Trophoblast cell (in vitro differentiated cells and primary cell): ENCODE measurements around the gene RSKR.

ENCODE experiments used
- DNase-seq, 2 donors: peaks; one replicate each; pipeline ENCODE4 v3.0.0-alpha.2; 2016
- H2AFZ ChIP-seq: 2 replicates; pipeline ENCODE4 v1.6.1; 2013; ENCODE audit warnings: low read length, moderate library complexity, mild to moderate bottlenecking; ENCODE audit not compliant: insufficient read depth, poor library complexity
- H2AK5ac ChIP-seq: 2 replicates; pipeline ENCODE4 v1.6.1; 2013; ENCODE audit warnings: mild to moderate bottlenecking, low read length
- H2BK120ac ChIP-seq: 2 replicates; pipeline ENCODE4 v1.6.1; 2013; ENCODE audit warnings: low read length, mild to moderate bottlenecking, moderate library complexity; ENCODE audit not compliant: insufficient read depth, poor library complexity
- H2BK12ac ChIP-seq: 2 replicates; pipeline ENCODE4 v1.6.1; 2013; ENCODE audit warnings: mild to moderate bottlenecking, low read length, moderate library complexity
- H2BK5ac ChIP-seq: 2 replicates; pipeline ENCODE4 v1.6.1; 2013; ENCODE audit warnings: low read length, low read depth, moderate library complexity, mild to moderate bottlenecking; ENCODE audit not compliant: poor library complexity
- H3K14ac ChIP-seq: 2 replicates; pipeline ENCODE4 v1.6.1; 2013; ENCODE audit warnings: mild to moderate bottlenecking, low read length
- H3K18ac ChIP-seq: 2 replicates; pipeline ENCODE4 v1.6.1; 2013; ENCODE audit warnings: mild to moderate bottlenecking, low read length
- H3K23ac ChIP-seq: 2 replicates; pipeline ENCODE4 v1.6.1; 2013; ENCODE audit warnings: low read length
- H3K27ac ChIP-seq: 2 replicates; pipeline ENCODE4 v1.5.1; 2013; ENCODE audit warnings: low read depth, mild to moderate bottlenecking, inconsistent platforms, low read length, moderate library complexity
- H3K27me3 ChIP-seq: 2 replicates; pipeline ENCODE4 v1.6.1; 2013; ENCODE audit warnings: inconsistent platforms, mild to moderate bottlenecking, low read length, moderate library complexity; ENCODE audit not compliant: insufficient read depth
- H3K36me3 ChIP-seq, 2 experiments: 1 replicate in 1 of 2; 2 replicates in 1 of 2; pipeline ENCODE4 v1.6.1; 2013; ENCODE audit warnings: low read length in 2 of 2, mild to moderate bottlenecking in 2 of 2, moderate library complexity in 1 of 2; ENCODE audit not compliant: insufficient read depth in 2 of 2, control insufficient read depth in 1 of 2
- H3K4ac ChIP-seq: 2 replicates; pipeline ENCODE4 v1.6.1; 2013; ENCODE audit warnings: low read depth, mild to moderate bottlenecking, low read length, moderate library complexity
- H3K4me1 ChIP-seq, 2 experiments: 1 replicate in 1 of 2; 2 replicates in 1 of 2; pipeline ENCODE4 v1.6.1; 2013; ENCODE audit warnings: low read length in 2 of 2, mild to moderate bottlenecking in 2 of 2, moderate library complexity in 1 of 2; ENCODE audit not compliant: insufficient read depth in 2 of 2, control insufficient read depth in 1 of 2
- H3K4me2 ChIP-seq: 2 replicates; pipeline ENCODE4 v1.6.1; 2013; ENCODE audit warnings: inconsistent platforms, mild to moderate bottlenecking, low read length, moderate library complexity
- H3K4me3 ChIP-seq: 2 replicates; pipeline ENCODE4 v1.5.1; 2013; ENCODE audit warnings: mild to moderate bottlenecking, low read depth, low read length, inconsistent platforms
- H3K79me1 ChIP-seq: one replicate; pipeline ENCODE4 v1.6.1; 2013; ENCODE audit warnings: low read length
- H3K79me2 ChIP-seq: 2 replicates; pipeline ENCODE4 v1.6.1; 2013; ENCODE audit warnings: low read length, mild to moderate bottlenecking; ENCODE audit not compliant: control insufficient read depth, insufficient read depth, poor library complexity
- H3K9ac ChIP-seq: 2 replicates; pipeline ENCODE4 v1.6.1; 2013; ENCODE audit warnings: mild to moderate bottlenecking, low read length
- H3K9me3 ChIP-seq: 2 replicates; pipeline ENCODE4 v1.6.1; 2013; ENCODE audit warnings: low read depth, mild to moderate bottlenecking, control low read depth, inconsistent platforms, low read length; ENCODE audit not compliant: insufficient read depth
- H4K12ac ChIP-seq: 2 replicates; pipeline ENCODE4 v1.6.1; 2013; ENCODE audit warnings: low read depth, mild to moderate bottlenecking, low read length, moderate library complexity
- H4K8ac ChIP-seq: 2 replicates; pipeline ENCODE4 v1.6.1; 2013; ENCODE audit warnings: low read depth, mild to moderate bottlenecking, low read length, moderate library complexity
- H4K91ac ChIP-seq: one replicate; pipeline ENCODE4 v1.6.1; 2013; ENCODE audit warnings: low read depth, mild to moderate bottlenecking, low read length, moderate library complexity
- WGBS: extraction: QIAGEN DNeasy Blood & Tissue Kit; methylation state at CpG from one replicate; pipeline ENCODE4 v1.1.7; 2013; ENCODE audit warnings: missing lambda C conversion rate; ENCODE audit not compliant: insufficient read length, insufficient coverage; ENCODE audit errors: extremely low coverage; 5-methylcytosine and 5-hydroxymethylcytosine counted together

Gene RSKR

DNA sequence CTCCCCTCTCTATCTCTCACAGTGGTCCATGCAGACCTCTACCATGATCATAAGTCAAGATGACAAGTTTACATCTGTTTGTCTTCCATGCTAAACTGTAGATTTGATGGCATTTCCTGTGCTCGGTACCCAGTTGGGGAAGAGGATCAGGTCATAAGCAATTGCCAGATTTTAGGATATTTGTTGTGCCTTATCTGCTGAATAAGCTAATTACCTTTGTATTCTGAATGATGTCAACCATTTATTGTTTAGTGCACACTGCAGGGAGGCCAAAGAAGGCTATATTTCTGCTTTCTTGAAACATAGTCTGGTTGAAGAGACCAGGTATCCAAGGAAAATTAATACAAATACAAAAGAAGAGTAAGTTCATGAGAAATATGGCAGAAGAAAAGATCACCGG lies 31.5 kb downstream of the RSKR start:
- H4K91ac ChIP-seq = no peak overlapping the region
- no peaks in the 10 kb centered on the region for H3K9me3 ChIP-seq
- H2AK5ac ChIP-seq = no peak overlapping the region
- no peaks in the 10 kb centered on the region for H3K79me1 ChIP-seq
- H4K8ac ChIP-seq = no peak overlapping the region
- H3K4me2 ChIP-seq = no peak overlapping the region
- no peak for DNase-seq
- WGBS = no CpG with 5 or more reads among the region's 2 CpGs
- no peak overlapping the region for H2AFZ ChIP-seq
- H3K27me3 ChIP-seq = no peaks in the 10 kb centered on the region
- no peaks in the 10 kb centered on the region for H3K79me2 ChIP-seq
- H3K27ac ChIP-seq = no peak overlapping the region
- H3K9ac ChIP-seq = no peak overlapping the region
- H3K23ac ChIP-seq = no peak overlapping the region
- H3K18ac ChIP-seq = no peak overlapping the region
- H2BK12ac ChIP-seq = no peak overlapping the region
- no peak overlapping the region for H3K4ac ChIP-seq
- H2BK120ac ChIP-seq = no peak overlapping the region
- no peak overlapping the region for H4K12ac ChIP-seq
- no peak overlapping the region for H2BK5ac ChIP-seq
- H3K14ac ChIP-seq = no peak overlapping the region
- peaks cover 40 to 68% of the 10 kb centered on the region in 2 experiments for H3K36me3 ChIP-seq
- no peaks in the 10 kb centered on the region for H3K4me1 ChIP-seq
- no peak overlapping the region for H3K4me3 ChIP-seq

DNA sequence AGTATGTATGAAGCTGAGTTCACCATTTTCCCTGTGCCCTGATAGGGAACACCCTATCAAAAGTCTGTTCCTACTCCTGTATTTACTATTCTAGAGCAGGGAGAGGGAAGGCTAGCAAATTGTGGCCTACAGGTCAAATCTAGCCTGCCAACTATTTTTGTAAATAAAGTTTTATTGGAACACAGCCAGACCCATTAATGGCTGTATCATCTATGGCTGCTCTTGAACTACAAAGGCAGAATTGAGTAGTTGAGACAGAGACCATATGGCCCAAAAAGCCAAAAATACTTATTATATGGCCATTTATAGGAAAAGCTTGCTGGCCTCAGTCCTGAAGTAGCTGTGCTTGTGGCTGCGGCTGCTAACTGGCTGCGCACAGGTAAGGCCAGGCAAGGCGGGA lies 33.0 kb downstream of the RSKR start:
- no CpG with 5 or more reads among the region's 3 CpGs for WGBS
- H2BK120ac ChIP-seq = no peak overlapping the region
- H3K9ac ChIP-seq = no peak overlapping the region
- no peak overlapping the region for H3K27ac ChIP-seq
- H3K27me3 ChIP-seq = no peaks in the 10 kb centered on the region
- no peak overlapping the region for H3K4ac ChIP-seq
- no peak overlapping the region for H3K4me3 ChIP-seq
- no peak overlapping the region for H2AFZ ChIP-seq
- no peaks in the 10 kb centered on the region for H3K9me3 ChIP-seq
- no peak overlapping the region for H3K18ac ChIP-seq
- no peak overlapping the region for H4K91ac ChIP-seq
- no peak overlapping the region for H2BK5ac ChIP-seq
- H3K23ac ChIP-seq = no peak overlapping the region
- H3K79me1 ChIP-seq = peaks cover 2% of the 10 kb centered on the region
- H3K4me2 ChIP-seq = no peak overlapping the region
- no peak for DNase-seq
- no peak overlapping the region for H4K12ac ChIP-seq
- H2AK5ac ChIP-seq = no peak overlapping the region
- no peak overlapping the region for H4K8ac ChIP-seq
- peaks cover 4 to 5% of the 10 kb centered on the region in 2 experiments for H3K4me1 ChIP-seq
- H2BK12ac ChIP-seq = no peak overlapping the region
- H3K79me2 ChIP-seq = no peaks in the 10 kb centered on the region
- H3K14ac ChIP-seq = no peak overlapping the region
- peaks cover 38 to 64% of the 10 kb centered on the region in 2 experiments for H3K36me3 ChIP-seq

DNA sequence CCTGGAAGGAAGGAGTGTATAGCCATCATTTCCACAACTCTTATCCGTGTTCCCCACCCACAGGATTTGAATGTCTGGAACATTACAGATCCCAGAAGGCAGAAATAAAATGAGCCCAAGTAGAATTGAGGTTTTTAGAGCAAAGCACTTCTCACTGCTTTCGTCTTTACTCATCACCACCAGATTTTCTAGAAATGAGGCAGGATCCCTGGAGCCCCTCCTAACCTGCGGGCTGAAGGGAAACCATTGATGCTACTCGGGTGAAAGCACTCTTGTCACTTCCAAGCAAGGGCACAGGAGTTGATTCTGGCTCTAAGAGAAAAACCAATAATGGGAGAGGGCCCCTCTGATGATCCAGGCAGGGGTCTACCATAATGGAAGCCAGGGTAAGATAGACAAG lies 34.5 kb downstream of the RSKR start:
- H3K27me3 ChIP-seq = no peaks in the 10 kb centered on the region
- H3K23ac ChIP-seq = no peak overlapping the region
- H4K8ac ChIP-seq = no peak overlapping the region
- H3K79me1 ChIP-seq = peaks cover 2% of the 10 kb centered on the region
- H3K27ac ChIP-seq = no peak overlapping the region
- DNase-seq = no peak
- H3K9me3 ChIP-seq = no peaks in the 10 kb centered on the region
- H3K36me3 ChIP-seq = peaks cover 29 to 50% of the 10 kb centered on the region in 2 experiments
- no peak overlapping the region for H2AK5ac ChIP-seq
- no peak overlapping the region for H4K12ac ChIP-seq
- H3K4me3 ChIP-seq = no peak overlapping the region
- no peak overlapping the region for H4K91ac ChIP-seq
- H3K4me1 ChIP-seq = peaks cover 4 to 5% of the 10 kb centered on the region in 2 experiments
- no peak overlapping the region for H2BK5ac ChIP-seq
- H3K18ac ChIP-seq = no peak overlapping the region
- H3K79me2 ChIP-seq = no peaks in the 10 kb centered on the region
- no peak overlapping the region for H2BK120ac ChIP-seq
- WGBS = no CpG with 5 or more reads among the region's 4 CpGs
- H3K14ac ChIP-seq = no peak overlapping the region
- no peak overlapping the region for H3K9ac ChIP-seq
- no peak overlapping the region for H3K4ac ChIP-seq
- H3K4me2 ChIP-seq = no peak overlapping the region
- H2AFZ ChIP-seq = no peak overlapping the region
- no peak overlapping the region for H2BK12ac ChIP-seq

DNA sequence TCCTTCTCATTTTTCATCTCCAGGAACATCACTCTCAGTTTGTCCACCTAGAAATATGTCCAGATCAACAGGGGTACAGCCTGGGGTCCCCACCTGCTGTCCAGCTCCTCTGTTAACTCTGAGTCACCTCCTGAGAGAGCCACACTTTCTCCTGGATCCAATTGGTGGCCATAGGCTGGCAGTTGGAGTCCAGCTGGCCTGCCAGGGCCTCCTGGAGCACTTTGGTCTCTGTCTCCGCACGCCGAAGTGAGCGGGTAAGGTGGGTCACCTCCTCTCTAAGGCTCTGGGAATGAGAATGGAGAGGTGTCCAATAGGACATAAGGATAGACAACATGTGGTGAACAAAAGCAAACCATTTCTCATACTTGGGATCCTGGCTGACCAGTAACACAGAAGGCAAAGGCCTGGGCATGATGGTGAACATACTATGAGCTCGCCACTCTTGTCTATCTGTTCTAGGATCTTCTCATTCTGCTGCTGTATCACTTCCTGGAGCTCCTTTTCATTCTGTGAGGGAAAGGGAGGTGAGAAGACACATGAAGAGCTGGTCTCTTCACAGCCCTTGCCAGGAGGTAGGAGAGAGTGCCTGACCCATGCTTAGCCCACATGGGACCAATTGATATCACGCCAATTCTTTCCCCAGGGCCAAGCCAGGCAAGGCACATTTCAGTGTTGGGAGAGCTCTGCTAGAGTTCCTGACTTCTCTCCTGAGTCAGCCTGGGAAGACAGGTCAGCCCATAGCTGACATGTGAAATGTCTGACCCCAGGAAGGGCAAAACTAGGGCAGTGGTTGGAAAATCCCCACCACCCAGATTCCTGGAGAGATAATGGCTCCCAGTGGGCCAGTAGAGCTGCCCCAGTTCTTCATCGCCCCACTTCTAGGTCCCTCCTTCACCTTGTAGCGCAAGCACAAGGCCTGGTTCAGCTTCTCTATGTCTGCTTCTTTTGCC lies 35.5 kb downstream of the RSKR start:
- Histone ChIP-seq H3K36me3 (peaks cover 21 to 40% of the 10 kb centered on the region in 2 experiments), H3K18ac (no peak overlapping the region), H3K4me2 (no peak overlapping the region), H2BK5ac (no peak overlapping the region), H4K8ac (no peak overlapping the region), H3K14ac (no peak overlapping the region), H3K4me3 (no peak overlapping the region), H3K27me3 (no peaks in the 10 kb centered on the region), H3K79me1 (peaks cover 2% of the 10 kb centered on the region), H3K79me2 (no peaks in the 10 kb centered on the region), H4K91ac (no peak overlapping the region), H3K9ac (no peak overlapping the region), H2BK120ac (no peak overlapping the region), H2AK5ac (no peak overlapping the region), H3K4me1 (peaks cover 4 to 5% of the 10 kb centered on the region in 2 experiments), H4K12ac (no peak overlapping the region), H3K4ac (no peak overlapping the region), H3K27ac (no peak overlapping the region), H2BK12ac (no peak overlapping the region), H3K23ac (no peak overlapping the region), H2AFZ (no peak overlapping the region), H3K9me3 (no peaks in the 10 kb centered on the region)
- no peak for DNase-seq
- no CpG with 5 or more reads among the region's 8 CpGs for WGBS
